CD4-positive, alpha-beta T cell treated with Interleukin-6 for 4 hours (primary cell): ENCODE measurements around the gene ANGPTL7.
"Not testable (repeated sequence)": the region's sequence is repeated elsewhere in the genome, so short reads cannot be mapped to it uniquely, and the experiment has no call there.

Experiments used
- DNase-seq: peaks from one replicate; pipeline ENCODE4 v3.0.0-alpha.2; 2020; ENCODE audit warnings: mixed read lengths

Gene ANGPTL7, protein sequence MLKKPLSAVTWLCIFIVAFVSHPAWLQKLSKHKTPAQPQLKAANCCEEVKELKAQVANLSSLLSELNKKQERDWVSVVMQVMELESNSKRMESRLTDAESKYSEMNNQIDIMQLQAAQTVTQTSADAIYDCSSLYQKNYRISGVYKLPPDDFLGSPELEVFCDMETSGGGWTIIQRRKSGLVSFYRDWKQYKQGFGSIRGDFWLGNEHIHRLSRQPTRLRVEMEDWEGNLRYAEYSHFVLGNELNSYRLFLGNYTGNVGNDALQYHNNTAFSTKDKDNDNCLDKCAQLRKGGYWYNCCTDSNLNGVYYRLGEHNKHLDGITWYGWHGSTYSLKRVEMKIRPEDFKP

DNA sequence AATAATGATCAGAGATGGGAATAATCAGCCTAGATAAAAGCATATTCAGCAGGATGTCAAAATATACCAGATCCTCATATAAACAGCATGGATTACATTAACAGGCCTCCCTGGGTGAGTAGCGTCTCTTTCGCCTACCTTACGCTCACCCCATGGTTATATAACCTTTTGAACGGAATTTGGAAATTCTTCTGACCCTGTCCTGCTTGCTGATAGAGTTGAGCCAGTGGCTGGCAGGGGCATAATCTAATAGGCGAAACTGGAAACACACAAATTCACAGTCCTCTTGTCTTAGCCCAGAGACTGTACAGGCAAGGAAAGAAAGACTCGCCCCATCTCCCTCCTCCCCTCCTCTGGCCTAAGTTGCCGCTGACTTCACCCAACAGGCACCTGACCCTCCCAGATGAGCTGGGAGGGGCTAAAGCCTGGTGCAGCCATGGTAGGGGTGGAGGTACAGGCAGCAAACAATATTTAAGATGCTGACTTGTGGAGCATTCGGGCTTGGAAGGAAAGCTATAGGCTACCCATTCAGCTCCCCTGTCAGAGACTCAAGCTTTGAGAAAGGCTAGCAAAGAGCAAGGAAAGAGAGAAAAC is at the start of gene ANGPTL7:
Gene ANGPTL7 (plus strand): TSS at position 498 of the 594 bp plus-strand sequence. CDS start 225 bp downstream, outside the sequence.
- DNase-seq, result no peak

DNA sequence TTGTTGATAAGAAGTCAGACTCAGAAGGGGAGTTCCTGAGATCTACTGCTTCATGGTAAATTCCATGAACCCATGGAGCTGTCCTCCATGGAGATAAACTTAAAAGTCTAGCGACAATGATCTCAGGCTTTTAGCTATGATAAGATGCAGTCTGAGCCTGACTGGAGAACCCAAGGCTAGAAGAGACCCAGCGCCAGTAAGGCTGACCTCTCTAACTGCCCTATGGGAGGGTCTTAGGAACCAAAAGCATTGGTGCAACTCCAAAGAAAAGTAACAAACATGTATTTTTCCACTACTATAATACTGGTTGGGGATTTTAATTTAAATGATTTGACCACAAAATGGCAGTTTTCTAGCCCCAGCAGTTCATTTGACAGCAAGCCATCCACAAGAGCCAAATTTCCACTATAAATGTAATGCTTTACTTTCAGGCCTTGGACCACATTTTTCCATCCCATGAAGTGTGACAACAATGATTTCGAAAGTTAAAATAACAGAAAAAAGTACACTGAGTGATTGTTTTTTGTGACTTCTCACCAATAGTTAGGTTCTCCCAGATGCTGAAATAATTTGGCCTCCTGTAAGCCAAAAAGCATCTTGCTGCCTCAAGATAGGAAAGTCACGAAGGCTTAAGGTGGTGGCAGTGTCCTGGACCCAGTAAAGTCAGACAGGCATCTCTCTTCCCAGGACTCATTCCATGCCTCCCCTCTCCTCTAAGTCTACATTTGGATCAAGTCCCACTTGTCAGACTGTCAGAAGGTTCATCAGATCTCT is 46.4 kb upstream of the ANGPTL7 start:
- no peak for DNase-seq

DNA sequence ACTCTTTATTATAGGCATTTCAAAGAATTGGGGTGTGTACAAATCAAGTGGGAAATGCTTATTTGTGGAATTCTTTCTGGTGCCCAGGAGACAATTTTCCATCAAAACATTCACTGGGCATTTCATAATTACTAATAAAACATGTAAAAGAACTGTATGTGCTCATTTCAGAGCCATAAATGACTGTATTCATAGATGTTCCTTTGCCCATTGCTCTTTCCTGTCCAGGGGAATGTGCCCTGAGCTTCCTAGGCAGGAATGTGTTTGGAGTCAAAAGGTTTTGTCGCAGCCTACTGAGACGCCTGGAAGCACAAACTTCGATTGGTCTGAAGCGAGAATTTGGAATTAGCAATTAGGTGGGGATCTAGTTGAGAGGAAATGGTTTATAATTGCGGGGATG is 45.8 kb upstream of the ANGPTL7 start:
- no peak for DNase-seq

DNA sequence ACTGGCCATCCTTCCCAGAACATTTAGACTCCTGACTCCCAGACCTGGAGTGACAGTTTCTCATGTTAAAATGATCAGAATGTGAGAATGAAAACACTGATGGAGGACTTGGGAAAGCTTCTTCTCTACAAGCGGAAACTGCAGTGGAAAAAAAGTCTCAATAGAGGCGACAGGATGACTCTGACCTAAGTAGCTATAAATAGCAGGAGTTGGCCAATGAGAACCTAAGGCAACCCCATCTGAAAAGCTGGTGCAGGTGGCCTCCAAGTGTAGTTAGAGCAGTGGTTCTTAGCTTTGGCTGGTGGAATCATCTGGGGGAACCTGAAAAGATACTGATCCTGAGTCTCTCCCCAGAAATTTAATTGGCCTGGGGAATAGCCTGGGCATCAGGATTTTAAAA is 45.2 kb upstream of the ANGPTL7 start:
- no peak for DNase-seq

DNA sequence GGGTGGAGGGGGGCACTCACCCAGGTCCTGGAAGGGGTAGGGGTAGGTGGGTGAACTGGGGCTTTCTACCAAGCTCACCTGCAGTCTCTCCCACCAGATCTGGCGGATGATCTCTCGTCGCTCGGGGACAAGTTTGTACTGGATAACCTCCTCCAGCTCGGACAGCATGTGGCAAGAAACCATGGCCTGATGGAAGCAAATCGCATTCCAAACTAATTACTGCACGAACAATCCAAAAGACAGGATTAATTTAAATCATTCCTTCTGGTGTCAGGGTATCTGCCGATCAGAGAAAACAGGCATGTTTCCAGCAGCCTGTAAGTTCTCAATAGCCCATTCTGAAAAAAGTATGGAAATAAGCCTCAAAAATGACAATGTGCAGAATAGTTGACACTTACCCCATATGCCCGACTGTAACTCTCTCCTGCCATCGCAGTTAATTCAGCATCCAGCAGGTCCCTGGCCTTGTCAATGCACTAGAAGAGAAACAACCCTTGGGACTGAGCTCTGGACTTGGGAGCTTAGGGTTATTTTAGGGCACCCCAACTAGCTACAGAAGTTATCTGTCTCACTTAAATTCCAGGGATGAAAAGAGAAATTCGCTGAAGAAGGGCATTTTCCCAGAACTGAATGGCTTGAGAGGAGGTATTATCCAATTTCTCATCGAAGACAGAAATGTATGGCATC is 44.4 kb upstream of the ANGPTL7 start:
- DNase-seq, result no peak

DNA sequence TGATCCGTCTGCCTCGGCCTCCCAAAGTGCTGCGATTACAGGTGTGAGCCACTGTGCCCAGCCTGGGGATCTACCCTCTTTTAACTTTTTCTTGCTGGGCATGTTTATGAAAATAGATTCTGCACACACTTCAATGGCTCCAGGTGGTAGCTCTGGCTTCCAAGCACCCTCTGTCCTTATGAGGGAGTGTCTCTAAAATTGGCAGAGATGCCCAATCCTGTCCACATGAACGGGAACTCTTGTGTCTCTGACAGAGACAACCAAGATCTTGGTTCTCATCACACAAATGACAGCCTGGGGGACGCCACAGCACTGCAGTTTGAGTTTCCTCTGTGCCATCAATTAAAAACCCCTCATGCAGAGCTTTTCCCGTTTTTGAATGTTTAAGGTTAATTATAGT is 43.4 kb upstream of the ANGPTL7 start:
- no peak for DNase-seq

DNA sequence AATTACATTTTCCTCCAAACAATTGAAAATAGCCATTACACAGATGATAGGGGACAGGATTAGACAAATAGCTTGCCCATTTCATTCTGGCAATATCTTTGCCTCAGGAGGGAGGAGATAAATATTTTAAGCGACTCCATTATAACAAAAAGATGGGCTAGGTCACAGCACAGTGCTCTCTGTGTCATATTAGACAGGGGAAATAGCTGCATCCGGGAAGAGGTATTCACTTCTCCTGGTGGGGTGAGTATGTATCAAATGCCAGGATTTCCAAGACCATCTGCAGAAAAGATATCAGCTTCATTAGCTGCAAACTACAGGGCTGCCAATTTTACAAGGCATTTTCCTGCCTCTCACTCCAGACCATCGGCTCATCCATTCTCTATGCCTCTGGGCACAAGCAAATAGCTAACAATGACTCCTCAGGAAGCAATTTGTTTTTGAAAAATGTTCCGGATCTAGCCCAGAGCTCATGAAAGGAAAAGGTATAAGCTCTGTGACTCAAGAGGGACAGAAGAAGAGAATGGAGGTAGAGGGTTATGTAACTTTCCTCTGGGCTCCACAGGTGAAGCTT is 41.9 kb upstream of the ANGPTL7 start:
- DNase-seq, result no peak

DNA sequence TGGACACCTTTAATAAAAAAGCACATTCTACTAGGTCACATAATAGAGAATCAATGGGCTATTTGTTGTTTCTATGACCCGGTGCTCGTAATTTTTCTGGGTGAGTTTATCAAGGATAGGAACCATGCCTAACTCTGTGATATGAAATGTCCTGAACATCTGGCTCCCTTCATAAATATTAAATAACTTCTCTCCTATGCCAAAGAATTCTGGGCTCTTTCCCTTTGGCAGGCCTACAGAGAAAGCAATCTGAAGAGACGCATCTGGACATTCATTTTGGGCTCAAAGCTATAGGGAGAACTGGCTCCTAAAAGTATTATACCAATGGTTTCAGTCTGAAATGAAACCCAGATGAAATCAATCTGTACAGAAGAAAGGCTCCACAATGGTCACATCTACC is 38.8 kb upstream of the ANGPTL7 start:
- no peak for DNase-seq

DNA sequence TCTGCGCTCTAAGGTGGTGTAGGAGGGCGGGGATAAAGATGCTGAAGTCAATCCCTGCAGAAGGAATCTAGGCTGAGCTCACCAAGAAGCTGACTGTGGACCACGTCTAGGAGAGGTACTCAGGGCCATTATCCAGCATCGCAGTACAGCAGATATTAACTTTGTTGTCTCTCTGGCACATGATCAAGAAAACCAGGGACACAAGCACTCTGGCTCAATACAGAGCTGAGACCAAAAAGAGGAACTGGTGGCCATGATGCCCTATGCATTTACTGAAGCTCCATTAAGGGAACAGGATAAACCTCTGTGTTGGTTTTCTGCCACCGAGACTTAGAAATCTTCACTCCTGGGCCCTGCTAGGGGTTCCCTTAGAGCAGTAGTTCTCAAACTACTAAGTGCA is 38.0 kb upstream of the ANGPTL7 start:
- DNase-seq, result no peak

DNA sequence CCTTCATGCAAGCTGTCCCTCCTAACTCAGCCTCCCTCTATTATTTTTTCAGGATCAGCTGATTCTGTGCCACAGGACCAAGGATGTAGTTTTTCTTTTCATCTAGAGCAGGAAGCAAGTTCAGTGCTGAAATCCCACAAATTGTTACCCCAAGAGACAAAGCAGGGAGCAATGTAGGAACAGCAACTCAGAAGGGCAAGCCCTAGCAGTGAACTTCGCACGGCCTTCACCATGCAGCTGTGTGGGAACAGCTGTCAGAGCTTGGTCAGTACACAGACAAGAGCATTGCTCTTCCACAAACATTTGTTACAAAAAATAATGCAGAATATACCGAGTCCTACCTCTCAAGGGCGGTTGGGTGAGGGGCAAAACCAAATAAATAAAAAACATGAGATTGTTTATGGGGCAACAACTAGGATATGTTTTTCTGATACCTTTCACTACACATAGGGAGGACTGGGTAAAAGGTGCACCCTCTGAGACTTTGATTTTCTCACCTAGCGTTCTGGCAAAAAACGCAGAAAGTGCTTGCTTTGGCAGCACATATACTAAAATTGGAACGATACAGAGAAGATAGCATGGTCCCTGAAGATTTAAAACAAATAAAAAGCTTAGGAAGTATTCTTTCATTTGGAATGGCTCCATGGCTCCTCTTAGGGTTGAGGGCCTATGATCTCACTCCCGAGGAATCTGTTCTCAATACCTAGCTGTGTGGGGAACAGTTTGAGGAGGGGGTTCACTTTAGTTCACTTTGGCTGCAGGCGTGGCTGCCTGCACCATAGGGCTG is 37.1 kb upstream of the ANGPTL7 start:
- DNase-seq, result no peak

DNA sequence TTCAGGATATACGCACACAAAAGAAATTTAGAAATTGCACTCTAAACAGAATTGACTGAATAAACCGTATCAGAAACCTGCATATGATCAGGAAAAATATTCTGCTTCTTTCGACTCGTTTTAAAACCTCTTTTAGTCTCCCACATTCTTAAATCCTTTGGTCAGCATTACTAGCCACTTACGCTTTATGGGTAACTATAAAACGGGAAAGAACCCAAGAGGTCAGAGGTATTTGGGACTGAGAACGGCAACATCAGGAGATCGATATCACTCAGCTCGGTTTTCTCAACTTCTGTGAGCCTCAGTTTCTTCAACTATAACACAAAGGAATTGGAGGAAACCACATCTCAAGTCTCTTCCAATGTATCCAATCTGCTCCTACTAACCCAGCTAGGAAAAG is 36.4 kb upstream of the ANGPTL7 start:
- no peak for DNase-seq

DNA sequence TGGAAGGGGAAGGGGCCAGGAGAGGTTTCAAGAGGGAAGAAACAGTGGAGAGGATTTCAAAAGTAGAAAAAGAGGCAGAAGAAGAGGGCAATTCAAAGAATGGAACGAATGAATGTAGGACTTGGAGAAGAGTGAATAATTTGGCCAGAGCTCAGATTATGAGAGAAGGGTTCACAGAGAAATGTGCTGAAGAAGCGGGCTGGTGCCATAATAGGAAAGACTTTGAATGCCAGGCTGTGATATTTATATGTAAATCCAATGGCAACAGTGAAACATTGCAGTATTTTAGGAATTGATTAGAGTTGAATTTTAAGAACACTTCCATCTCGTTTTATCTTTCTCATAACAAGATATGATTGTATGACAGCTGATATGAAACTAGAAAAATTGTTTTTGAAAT is 36.0 kb upstream of the ANGPTL7 start:
- no peak for DNase-seq

DNA sequence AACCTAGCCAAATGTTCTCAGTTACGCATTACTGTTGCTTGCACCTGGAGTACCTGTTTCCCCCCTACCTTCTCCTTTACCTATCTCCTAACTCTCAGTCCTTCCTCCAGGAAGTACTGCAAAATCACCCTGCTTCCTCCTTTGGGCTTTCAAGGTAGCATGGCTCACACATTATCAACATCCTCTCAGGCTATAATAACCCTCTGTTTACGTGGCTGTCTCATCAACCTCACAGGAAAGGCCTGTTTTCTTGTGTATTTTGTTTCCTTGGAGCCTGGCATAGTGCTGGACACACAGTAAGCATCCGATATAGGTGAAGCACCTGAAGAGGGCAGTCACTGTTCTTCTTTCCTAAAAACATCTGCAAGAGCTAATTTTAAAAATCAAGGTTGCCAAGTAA is 32.7 kb upstream of the ANGPTL7 start:
- no peak for DNase-seq

DNA sequence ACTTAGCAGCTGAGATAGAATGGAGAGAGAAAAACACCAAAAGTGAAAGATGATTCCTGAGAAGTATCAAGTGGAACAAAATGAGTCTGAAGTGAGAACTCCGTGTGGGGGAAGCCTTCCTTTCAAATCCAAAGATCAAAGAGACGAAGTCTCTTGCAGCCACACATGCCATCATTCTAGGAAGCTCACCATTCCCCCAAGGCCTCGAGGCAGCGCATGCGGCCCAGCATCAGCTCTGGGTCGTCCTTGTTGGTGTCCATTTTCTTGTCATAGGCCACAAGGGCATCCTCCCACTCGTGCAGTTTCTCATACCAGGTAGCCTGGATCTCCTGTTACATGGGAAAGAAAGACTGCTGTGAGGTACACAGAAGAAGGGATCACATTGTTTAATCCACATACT is 32.2 kb upstream of the ANGPTL7 start:
- DNase-seq, result no peak

DNA sequence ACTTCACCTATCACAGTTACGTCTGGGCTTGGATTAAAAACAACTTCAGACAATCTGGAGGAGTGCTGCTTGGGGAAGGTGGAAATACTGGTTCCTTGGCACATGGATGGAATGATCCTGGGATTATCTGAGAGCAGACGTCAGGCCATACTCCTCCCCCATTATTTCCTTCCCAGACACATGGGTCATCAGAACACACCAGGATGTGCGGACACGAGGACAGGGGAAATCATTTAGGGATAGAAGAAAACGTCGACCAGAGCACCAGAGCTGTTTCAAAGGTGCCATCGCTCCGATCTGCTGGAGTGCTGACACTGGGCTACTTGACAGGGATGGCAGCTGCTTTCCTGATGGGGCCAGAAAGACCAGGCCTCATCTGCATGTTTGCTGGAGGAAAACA is 31.8 kb upstream of the ANGPTL7 start:
- DNase-seq, result no peak

DNA sequence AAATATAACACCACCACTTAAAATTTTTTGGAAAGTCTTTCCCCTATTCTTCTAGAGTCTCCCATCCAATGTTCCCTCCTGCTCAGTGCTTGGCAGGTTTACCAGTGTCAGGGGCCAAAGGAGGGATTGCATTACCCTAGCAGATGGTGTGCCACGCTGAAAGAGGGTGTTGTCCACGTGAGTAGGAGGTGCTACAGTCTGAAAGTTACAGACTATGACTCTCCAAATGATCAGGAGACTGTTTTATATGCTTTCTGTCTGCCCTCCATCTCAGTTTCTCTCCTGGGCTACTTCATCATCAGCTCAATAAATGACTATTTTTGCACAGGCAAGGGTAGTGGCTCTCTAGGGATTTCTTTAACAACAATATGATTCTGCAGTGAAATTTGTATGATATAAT is 31.3 kb upstream of the ANGPTL7 start:
- DNase-seq, result no peak

DNA sequence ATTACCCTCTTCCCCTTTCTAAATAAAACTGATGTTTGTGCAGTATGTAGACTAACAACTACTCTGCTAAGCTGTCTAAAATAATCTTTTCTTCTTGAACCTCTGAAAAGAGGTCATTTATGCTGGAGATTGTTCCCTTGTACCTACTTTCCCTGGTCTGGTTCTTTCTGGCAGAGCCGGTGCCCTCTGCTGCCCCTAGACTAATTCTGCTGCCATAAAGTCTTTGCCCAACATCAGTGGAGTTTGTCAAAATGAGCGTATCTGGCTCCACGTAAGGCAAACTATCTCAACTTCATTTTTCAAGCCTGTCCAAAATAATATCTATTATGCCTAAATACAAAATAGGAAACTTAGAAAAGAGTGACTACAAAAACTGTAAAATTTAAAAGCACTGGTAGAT is 30.9 kb upstream of the ANGPTL7 start:
- no peak for DNase-seq

DNA sequence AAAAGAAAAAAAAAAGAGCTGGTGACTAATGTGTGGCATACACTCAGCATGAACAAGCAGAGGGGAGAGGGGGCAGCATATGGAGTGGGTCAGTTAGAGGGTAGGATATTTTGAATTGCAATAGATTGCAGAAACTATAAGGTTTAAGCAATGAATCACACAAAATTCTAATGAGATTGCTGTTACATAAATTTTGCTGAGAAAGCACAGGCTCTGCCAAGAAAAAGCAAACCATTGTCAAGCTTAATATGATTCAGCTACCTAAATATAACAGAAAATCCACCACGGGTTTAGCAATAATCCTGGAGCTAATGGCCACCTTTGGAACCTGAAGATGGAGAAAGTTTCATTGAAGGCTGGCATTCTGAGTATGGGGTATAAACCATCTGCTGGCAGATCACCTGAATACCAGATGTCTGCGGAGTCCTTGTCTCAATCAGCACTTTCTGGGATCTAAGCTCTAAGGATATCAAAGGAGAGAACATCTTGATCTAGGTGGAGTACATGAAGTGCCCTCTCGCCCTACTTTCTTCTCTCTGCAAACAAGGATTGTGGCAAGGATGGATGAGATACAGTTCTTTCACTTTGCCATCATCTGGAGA is 30.3 kb upstream of the ANGPTL7 start:
- no peak for DNase-seq

DNA sequence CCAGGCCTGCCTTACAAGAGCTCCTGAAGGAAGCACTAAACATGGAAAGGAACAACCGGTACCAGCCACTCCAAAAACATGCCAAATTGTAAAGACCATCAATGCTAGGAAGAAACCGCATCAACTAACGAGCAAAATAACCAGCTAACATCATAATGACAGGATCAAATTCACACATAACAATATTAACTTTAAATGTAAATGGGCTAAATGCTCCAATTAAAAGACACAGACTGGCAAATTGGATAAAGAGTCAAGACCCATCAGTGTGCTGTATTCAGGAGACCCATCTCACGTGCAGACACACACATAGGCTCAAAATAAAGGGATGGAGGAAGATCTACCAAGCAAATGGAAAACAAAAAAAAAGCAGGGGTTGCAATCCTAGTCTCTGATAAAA is 26.4 kb upstream of the ANGPTL7 start:
- not testable (repeated sequence) for DNase-seq

DNA sequence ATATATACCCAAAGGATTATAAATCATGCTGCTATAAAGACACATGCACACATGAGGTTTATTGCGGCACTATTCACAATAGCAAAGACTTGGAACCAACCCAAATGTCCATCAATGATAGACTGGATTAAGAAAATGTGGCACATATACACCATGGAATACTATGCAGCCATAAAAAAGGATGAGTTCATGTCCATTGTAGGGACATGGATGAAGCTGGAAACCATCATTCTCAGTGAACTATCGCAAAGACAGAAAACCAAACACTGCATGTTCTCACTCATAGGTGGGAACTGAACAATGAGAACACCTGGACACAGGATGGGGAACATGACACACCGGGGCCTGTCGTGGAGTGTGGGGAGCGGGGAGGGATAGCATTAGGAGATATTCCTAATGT is 22.4 kb upstream of the ANGPTL7 start:
- DNase-seq, result not testable (repeated sequence)

DNA sequence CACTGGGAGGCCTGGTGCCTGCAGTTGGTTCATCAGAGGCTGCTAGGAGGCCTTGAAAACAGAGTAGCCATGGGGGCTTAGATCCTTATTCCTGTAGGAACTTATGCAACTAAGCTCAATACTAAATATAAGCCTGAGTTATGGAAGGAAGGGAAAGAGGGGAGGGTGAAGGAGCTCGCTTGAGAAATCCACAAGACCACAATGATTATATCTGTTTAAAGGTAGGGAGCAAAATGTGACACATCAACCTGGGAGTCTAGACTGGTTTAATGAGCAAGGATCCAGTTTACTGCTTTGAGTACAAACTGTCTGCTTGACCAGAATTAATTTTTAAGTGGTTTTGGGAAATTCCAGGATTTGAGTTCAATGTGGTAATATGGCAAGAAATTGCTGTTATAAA is 20.4 kb upstream of the ANGPTL7 start:
- DNase-seq, result no peak

DNA sequence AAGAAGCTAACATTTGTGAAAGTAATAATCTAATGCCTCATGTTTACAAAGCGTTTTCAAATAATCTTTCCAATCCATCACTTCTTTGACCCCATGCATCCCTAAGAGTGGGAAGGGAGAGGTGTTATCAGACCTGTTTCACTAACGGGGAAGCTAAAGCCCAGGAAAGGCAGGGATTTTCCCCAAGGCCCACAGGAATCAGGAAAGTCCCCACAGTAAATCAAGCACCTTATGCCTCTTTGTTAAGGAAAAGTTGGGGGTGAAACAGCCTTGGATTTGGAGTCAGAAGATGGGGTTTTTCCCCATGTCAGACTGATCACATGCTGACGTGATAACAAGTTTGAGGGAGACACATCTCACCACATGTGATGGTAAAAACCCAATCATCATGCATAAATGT is 20.0 kb upstream of the ANGPTL7 start:
- no peak for DNase-seq
